GM10266 (cell line): ENCODE measurements around the gene FOCAD.

ENCODE experiments used
- DNase-seq: peaks from one replicate; pipeline ENCODE4 v3.0.0; 2012; ENCODE audit errors: extremely low spot score
- TF ChIP-seq, protein P1 (sequence below): IDR thresholded peaks from 2 replicates; pipeline ENCODE4 v1.5.1; 2012; ENCODE audit warnings: mild to moderate bottlenecking, low read depth; ENCODE audit not compliant: control insufficient read depth, insufficient read depth; ENCODE audit errors: missing control alignments

FOCAD gene

GRCh38 chr9:20941174-20941690 lies 257.2 kb downstream of the FOCAD start:
- TF ChIP-seq, protein P1, sequence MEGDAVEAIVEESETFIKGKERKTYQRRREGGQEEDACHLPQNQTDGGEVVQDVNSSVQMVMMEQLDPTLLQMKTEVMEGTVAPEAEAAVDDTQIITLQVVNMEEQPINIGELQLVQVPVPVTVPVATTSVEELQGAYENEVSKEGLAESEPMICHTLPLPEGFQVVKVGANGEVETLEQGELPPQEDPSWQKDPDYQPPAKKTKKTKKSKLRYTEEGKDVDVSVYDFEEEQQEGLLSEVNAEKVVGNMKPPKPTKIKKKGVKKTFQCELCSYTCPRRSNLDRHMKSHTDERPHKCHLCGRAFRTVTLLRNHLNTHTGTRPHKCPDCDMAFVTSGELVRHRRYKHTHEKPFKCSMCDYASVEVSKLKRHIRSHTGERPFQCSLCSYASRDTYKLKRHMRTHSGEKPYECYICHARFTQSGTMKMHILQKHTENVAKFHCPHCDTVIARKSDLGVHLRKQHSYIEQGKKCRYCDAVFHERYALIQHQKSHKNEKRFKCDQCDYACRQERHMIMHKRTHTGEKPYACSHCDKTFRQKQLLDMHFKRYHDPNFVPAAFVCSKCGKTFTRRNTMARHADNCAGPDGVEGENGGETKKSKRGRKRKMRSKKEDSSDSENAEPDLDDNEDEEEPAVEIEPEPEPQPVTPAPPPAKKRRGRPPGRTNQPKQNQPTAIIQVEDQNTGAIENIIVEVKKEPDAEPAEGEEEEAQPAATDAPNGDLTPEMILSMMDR = peak; percentile 77
- DNase-seq = peak; percentile 52

DNA sequence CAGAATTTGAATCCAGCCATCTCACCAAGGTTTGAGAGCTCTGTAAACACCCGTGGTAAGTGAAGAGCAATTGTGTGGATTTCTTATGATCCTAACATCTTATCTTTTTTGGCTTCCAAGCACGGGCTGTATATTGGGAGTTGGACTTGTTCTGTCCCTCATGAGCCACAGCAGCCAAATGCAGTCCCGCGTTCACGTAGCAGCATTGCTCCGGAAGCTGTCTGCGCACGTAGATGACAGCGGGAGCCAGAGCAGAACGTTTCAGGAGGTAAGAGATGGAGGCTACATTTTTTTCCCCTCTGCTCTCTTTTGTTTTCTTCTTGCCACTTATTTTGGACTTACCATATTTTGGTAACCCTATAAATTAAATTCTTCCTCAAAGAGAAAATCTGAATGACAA lies 260.4 kb downstream of the FOCAD start:
- DNase-seq = no peak
- TF ChIP-seq, protein P1 = no peak

DNA sequence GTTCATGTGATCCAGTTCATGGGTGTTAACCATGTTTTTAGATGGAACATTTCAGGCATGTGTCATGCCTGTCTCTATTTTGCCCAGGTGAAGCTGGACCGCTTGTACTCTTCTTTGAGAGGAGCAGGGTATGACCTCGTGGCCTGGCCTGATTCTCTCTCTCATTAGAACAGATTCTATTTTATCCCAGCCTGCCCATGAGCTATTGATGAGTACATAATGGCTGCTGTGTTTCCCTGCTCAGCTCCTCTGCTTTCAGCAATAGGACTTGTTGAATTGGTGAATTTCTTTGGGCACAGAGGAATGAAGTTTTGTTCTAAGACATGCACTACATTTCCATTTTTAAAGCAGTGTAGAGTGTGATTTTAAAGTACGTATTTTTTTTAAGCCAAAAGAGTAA lies 261.2 kb downstream of the FOCAD start:
- TF ChIP-seq, protein P1 = no peak
- no peak for DNase-seq

GRCh38 chr9:20945856-20946255 lies 261.8 kb downstream of the FOCAD start:
- DNase-seq = no peak
- TF ChIP-seq, protein P1 = no peak

DNA sequence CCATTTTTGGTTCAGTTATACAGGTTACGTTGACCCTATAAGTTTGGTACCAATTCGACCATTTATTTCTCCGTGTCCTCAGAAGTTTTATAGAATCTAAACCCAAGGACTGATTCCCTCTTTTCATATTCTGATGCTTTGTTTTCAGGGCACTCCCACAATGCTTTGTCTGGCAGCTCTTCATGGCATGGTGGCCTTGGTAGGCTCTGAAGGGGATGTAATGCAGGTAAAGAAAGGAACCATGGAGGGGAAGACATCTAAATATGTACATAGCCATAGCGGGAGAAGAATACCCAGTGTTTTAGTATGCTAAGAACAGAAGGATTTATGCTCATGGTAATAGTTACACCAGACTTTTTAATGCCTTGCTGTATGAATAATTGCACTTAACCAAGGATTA lies 264.6 kb downstream of the FOCAD start:
- no peak for DNase-seq
- TF ChIP-seq, protein P1 = no peak

DNA sequence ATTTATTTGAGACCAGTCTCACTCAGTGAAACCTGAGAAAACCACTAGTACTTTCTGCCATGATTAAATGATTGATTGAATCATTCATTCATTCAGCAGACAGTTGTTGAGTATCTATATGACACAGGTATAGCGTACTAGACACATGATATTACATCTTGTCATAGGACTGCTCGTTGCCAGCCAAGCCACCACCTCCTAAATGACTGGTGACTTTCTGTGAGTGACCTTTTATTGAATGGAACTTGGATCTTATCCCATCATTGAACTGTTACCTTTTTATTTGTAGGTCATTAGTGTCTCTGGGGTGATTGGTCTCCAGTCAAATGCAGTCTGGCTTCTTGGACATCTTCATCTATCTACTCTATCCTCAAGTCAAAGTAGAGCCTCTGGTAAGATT lies 266.6 kb downstream of the FOCAD start:
- TF ChIP-seq, protein P1 = no peak

GRCh38 chr9:20962536-20963225 lies 278.6 kb downstream of the FOCAD start:
- DNase-seq = no peak
- TF ChIP-seq, protein P1 = no peak

More for the DNA sequence above, 266.6 kb downstream of the FOCAD start:
- DNase-seq = no peak
